CD4-positive, alpha-beta T cell treated with Interleukin-12 subunit alpha and Interleukin-12 subunit beta, for 1 hour (primary cell): ENCODE data around the gene CLEC11A.
"Not testable (repeated sequence)": the region's sequence is repeated elsewhere in the genome, so short reads cannot be mapped to it uniquely, and the experiment has no call there.

Source experiments
- DNase-seq: peaks from one replicate; pipeline ENCODE4 v3.0.0-alpha.2; 2020

Gene CLEC11A

DNA sequence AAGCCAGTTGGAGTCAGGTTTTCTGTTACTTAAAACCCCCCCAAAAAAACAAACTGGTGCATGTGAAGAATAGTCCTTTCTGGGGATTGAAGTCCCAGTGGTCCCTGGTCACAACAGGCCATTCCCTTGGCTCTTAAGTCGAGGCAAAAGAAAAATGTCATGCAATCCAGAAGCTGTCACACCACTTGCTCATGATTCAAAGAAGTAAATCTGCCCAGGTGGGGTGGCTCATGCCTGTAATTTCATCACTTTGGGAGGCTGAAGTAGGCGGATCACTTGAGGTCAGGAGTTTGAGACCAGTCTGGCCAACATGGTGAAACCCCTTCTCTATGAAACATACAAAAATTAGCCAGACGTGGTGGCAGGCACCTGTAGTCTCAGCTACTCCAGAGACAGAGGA is 38.3 kb downstream of the CLEC11A start:
- DNase-seq, result not testable (repeated sequence)

DNA sequence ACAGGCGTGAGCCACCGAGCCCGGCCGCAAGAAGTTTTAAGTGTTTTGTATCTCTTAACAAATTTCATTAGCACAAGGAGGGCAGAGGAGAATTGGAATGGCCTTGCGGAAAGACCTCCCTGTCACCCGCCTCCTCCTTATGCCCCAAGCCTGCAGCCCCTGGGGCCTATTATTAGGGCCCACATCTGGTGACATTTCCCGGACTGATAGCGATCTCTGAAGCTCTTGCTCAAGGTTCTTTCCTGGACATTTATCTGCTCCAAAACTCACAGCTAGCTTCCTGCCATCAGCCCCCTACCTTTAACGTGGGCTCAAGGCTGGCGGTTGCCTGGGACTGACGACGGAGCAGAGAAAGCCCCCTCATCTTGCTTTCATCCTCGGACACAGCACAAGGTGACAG is 40.4 kb downstream of the CLEC11A start:
- DNase-seq, result not testable (repeated sequence)

DNA sequence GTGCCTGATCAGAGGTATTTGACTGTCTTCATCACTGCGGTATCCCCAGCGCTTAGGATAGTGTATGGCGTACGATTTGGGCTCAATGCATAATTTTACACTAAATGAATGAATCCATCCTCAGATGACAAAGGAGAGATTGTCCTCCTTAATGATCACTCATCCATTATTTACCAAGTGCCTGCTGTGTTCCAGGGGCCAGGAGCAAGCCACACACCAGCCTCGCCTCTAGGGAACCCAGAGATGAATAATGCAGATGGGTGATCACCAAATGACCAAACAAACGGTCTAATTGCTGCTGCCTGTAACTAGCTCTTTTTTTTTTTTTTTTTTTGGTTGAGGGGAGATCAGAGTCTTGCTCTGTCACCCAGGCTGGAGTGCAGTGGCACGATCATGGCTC is 41.2 kb downstream of the CLEC11A start:
- no peak for DNase-seq

DNA sequence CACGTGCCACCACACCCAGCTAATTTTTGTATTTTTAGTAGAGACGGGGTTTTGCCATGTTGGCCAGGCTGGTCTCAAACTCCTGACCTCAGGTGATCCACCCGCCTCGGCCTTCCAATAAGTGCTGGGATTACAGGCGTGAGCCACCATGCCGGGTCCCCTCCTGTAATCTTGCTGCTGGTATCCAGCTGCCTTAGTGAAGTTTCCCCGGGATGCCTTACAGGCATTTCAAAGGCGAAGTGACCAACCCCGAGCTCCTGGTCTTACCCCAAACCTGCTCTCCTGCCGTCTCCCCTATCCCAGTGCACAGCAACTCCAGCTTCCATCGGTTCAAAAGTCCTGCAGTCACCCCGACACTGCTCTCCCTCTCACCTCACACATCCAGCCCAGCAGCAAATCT is 43.6 kb downstream of the CLEC11A start:
- not testable (repeated sequence) for DNase-seq

DNA sequence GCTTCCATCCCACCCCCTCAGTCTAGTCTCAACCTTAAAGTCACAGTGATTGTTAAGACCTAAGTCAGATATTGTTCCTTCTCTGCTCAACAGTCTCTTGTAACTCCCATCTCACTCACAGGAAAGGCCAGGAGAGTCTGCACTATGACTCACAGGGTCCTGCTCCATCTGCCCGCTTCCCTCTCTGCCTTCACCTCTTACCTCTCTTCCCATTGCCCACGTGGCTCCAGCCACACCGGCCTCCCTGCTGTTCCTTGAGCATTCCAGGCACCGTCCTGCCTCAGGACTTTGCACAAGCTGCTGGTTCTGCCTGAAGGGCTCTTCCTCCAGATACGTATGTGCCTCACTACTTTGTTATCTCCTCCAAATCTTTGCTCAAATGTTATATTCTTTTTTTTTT is 44.1 kb downstream of the CLEC11A start:
- not testable (repeated sequence) for DNase-seq

DNA sequence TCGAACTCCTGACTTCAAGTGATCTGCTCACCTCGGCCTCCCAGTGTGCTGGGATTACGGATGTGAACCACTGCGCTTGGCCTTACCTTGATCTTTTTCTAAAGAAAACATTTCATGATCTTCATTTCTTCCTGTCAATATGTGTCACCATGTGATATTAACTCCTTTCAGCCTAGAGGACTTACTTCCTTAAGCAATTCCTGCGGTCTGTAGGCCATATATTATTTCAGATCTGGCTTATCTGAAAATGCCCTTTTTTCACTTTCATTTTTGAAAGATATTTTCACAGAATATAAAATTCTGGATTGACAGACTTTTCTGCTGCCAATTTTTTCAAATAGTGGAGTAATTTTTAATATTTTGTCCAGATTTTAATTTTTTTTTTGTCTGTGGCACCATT is 45.1 kb downstream of the CLEC11A start:
- DNase-seq, result no peak

DNA sequence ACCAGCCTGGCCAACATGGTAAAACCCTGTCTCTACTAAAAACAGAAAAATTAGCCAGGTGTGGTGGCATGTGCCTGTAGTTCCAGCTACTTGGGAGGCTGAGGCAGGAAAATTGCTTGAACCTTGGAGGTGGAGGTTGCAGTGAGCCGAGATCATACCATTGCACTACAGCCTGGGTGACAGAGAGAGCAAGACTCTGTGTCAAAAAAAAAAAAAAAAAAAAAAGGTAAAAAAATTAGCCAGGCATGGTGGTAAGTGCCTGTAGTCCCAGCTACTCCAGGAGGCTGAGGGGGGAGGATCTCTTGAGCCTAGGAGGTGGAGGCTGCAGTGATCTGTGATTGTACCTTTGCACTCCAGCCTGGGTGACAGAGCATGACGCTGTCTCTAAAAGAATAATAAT is 47.0 kb downstream of the CLEC11A start, which contains the start of gene GPR32:
GPR32 (plus strand) TSS at position 301 of the 400 bp plus-strand sequence. CDS start 137 bp downstream, outside the sequence.
- not testable (repeated sequence) for DNase-seq

DNA sequence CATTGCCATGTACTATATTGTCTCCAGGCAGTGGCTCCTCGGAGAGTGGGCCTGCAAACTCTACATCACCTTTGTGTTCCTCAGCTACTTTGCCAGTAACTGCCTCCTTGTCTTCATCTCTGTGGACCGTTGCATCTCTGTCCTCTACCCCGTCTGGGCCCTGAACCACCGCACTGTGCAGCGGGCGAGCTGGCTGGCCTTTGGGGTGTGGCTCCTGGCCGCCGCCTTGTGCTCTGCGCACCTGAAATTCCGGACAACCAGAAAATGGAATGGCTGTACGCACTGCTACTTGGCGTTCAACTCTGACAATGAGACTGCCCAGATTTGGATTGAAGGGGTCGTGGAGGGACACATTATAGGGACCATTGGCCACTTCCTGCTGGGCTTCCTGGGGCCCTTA is 47.7 kb downstream of the CLEC11A start:
- no peak for DNase-seq

DNA sequence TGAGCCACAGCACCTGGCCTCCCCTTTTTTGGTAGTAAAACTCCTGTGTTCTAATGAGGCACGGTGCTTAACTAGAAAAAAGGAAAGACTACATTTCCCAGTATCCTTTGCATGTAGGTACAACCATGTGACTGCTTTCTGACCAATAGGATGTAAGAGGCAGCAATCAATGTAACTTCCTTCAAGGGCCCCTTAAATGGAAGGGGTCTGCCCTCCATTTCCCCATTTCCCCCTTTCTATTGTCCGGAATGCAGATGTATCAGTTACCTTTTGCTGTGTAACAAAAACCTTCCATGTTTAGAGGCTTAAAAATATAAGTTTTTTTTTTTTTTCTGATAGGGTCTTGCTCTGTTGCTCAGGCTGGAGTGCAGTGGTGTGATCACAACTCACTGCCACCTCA is 49.3 kb downstream of the CLEC11A start:
- no peak for DNase-seq

DNA sequence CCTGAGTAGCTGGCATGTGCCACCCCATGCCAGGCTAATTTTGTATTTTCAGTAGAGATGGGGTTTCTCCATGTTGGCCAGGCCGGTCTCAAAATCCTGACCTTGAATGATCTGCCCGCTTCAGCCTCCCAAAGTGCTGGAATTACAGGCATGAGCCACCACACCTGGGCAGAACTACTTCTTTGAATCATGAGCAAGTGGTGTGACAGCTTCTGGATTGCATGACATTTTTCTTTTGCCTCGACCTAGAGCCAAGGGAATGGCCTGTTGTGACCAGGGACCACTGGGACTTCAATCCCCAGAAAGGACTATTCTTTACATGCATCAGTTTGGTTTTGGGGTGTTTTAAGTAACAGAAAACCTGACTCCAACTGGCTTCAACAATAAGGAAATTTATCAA is 49.7 kb downstream of the CLEC11A start:
- not testable (repeated sequence) for DNase-seq

DNA sequence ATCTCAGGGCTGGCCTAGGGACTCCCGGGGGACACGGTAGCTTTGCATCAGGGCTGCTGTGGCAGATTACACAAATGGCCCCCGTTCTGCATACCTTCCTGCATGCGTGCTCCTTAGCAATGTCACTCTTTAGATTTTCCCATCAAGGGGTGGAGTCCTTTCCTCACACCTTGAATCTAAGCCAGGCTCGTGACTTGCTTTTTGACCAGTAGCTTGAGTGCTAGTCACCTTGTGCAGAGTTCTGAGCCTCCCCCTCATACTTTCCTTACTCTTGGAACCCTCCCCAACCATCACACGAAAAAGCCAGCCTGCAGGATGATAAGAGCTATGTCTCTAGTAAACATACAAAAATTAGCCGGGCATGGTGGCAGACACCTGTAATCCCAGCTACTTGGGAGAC is 50.3 kb downstream of the CLEC11A start:
- not testable (repeated sequence) for DNase-seq
